ENCODE measurements around the gene CIDEB.

DNA sequence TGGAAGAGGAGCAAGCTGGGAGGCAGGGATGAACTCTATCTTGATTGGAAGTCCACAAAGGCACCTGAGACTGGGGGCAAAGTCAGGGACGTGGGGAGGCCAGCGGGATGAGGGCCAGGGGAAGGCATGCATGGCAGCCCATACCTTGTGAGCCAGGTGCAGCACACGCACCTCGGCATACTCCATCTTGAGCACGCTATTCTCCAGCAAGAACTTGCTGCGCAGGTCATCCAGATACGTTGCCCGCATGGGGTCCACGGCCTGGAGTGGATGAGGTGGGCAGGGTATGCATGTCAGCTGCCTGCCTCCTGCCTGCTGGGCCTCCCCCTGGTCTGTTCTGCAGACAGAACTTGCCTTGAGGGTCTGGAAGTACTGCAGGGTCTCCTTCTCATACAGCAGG, 40.3 kb downstream of the CIDEB start:
- TF ChIP-seq CTCF (IDR thresholded peaks at IDR 0.05): no peak
- no peak for TF ChIP-seq POLR2A (IDR thresholded peaks at IDR 0.05)
